ENCODE data around the gene ZW10.

The ZW10 gene

GRCh38 chr11:113697756-113698407 lies 75.6 kb downstream of the ZW10 start:
- no peak for DNase-seq (ENCODE audit: low read depth)

GRCh38 chr11:113697111-113697510 lies 76.4 kb downstream of the ZW10 start:
- no peak for DNase-seq (ENCODE audit: low read depth)

- no peak for DNase-seq (ENCODE audit: low read depth)
Observed at GRCh38 chr11:113695207-113695606, 78.3 kb downstream of the ZW10 start.

- DNase-seq (ENCODE audit: low read depth) = no peak
Observed at GRCh38 chr11:113694390-113694789, 79.1 kb downstream of the ZW10 start.

- DNase-seq (ENCODE audit: low read depth) = no peak
Observed at GRCh38 chr11:113693030-113693429, 80.5 kb downstream of the ZW10 start.

GRCh38 chr11:113690619-113691569 lies 82.6 kb downstream of the ZW10 start:
- no peak for DNase-seq (ENCODE audit: low read depth)

GRCh38 chr11:113689768-113690618 lies 83.5 kb downstream of the ZW10 start:
- no peak for DNase-seq (ENCODE audit: low read depth)

- DNase-seq (ENCODE audit: low read depth) = no peak
Observed at GRCh38 chr11:113685654-113686359, 87.7 kb downstream of the ZW10 start.

- no peak for DNase-seq (ENCODE audit: low read depth)
Observed at GRCh38 chr11:113684496-113684895, 89.0 kb downstream of the ZW10 start.

GRCh38 chr11:113683481-113684046 lies 89.9 kb downstream of the ZW10 start:
- no peak for DNase-seq (ENCODE audit: low read depth)

Measured in stimulated activated CD8-positive, alpha-beta memory T cell treated with anti-CD3 and anti-CD28 coated beads, Interleukin-15, amount 100 ng/mL, for 24 hours (primary cell).